Stomach (tissue), 4 donors: ENCODE data around the gene STIM2.

ENCODE experiments used
- CTCF ChIP-seq, 7 experiments: fragments of 450-650 bp in 4 of 7; fragments of 200-600 bp in 3 of 7; sonication (generic) in 3 of 7; IDR thresholded peaks; one replicate each; pipeline ENCODE4 v1.5.1; 2016 to 2019; ENCODE audit warnings: antibody characterized with exemption in 7 of 7, control low read depth in 2 of 7, mild to moderate bottlenecking in 1 of 7
- POLR2A ChIP-seq, 4 donors: fragments of 450-650 bp; IDR thresholded peaks; one replicate each; pipeline ENCODE4 v1.6.1; 2016; ENCODE audit warnings: antibody characterized with exemption in 4 of 4, control low read depth in 2 of 4, mild to moderate bottlenecking in 1 of 4, moderate library complexity in 1 of 4

GRCh38 chr4:26959654-26960047 lies 99.0 kb downstream of the STIM2 start:
- TF ChIP-seq CTCF (IDR thresholded peaks at IDR 0.05) (no peak), POLR2A (IDR thresholded peaks at IDR 0.05) (no peak)
